ENCODE data around the gene LGALS3BP. TPM values are rescaled to one million over a fixed set of nuclear protein-coding genes. Genes with fewer than 3 reads are reported as not detected.

Gene LGALS3BP
- total and polyA plus RNA-seq, 2 of the 8 experiments (the other 6 are each of a cell fraction or from before 2014, with no cell fraction given) = 56.1 to 61.6 TPM

DNA sequence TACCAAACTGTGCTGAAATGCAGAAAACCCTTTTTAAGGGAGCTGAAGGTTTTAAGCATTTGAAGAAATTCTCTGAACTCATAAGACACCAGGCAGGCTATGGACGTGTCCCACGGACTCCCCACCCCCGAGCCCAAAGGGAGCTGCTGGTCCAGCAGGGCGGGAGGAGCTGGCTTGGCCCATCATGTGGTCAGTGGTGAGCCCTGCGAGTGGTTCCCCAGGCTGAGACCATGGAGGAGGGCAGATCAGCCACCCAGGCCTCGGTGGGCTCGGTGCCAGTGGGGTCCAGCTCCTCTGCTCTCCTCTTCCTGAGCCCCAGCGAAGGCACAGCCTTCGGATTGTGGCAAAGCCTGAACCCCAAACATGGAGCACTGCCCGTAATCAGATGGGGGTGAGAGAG lies 27.0 kb downstream of the LGALS3BP start:
- DNase-seq (ENCODE audit: low read depth in 1 of 2, low spot score in 2 of 2) (no peak), FAIRE-seq (no peak)
- Histone ChIP-seq H3K79me2 (ENCODE audit: control insufficient read depth in 1 of 2, insufficient read depth in 2 of 2, low read length in 2 of 2) (no peaks in the 10 kb centered on the region), H2BK5ac (ENCODE audit: low read depth, low read length) (no peak overlapping the region), H3K4me3 (ENCODE audit: extremely low read depth in 1 of 4, insufficient read depth in 2 of 4, low read depth in 3 of 4, low read length in 4 of 4) (no peak overlapping the region), H3K36me3 (ENCODE audit: control insufficient read depth in 2 of 4, insufficient read depth in 4 of 4, low read length in 3 of 4) (no peaks in the 10 kb centered on the region), H2AFZ (ENCODE audit: low read length) (no peak overlapping the region), H2BK120ac (replicated peaks; ENCODE audit: low read depth, low read length) (no peak overlapping the region), H3K4me2 (ENCODE audit: insufficient read depth in 1 of 2, low read depth in 2 of 2, low read length in 2 of 2) (no peak overlapping the region), H3K23me2 (ENCODE audit: low read depth, low read length) (0 out of 2 replicates have a peak, but pooled peaks cover 1% of the 10 kb centered on the region), H2BK12ac (ENCODE audit: low read depth, low read length) (no peak overlapping the region), H2AK5ac (ENCODE audit: low read depth, low read length) (no peak overlapping the region), H3K14ac (ENCODE audit: insufficient read length) (no peak overlapping the region), H3K18ac (ENCODE audit: extremely low read depth, low read length) (no peak overlapping the region), H4K20me1 (replicated peaks in 1 of 2; ENCODE audit: control insufficient read depth in 1 of 2, insufficient read depth in 2 of 2, low read length in 2 of 2) (no peaks in the 10 kb centered on the region), H3K9me3 (ENCODE audit: insufficient read depth in 2 of 2, low read depth in 1 of 2, low read length in 1 of 2) (peaks cover 10 to 15% of the 10 kb centered on the region in 2 experiments; a peak in 3 of 4 replicates), H2BK20ac (ENCODE audit: low read length) (no peak overlapping the region), H4K8ac (ENCODE audit: extremely low read depth, insufficient read depth, low read length) (no peak overlapping the region), H4K91ac (replicated peaks; ENCODE audit: insufficient read length, low read length) (no peak overlapping the region), H3K56ac (replicated peaks; ENCODE audit: insufficient read length, low read depth, low read length) (no peak overlapping the region), H3K27ac (ENCODE audit: low read depth, low read length) (no peak overlapping the region), H3K23ac (ENCODE audit: insufficient read length) (no peak overlapping the region), H3K27me3 (replicated peaks in 1 of 4; ENCODE audit: control insufficient read depth in 3 of 4, extremely low read depth in 1 of 4, insufficient read depth in 3 of 4, low read length in 3 of 4) (no peaks in the 10 kb centered on the region), H3K4ac (replicated peaks; ENCODE audit: insufficient read length, low read depth, low read length) (no peak overlapping the region), H4K5ac (ENCODE audit: insufficient read length, low read depth, low read length) (no peak overlapping the region), H3K79me1 (ENCODE audit: low read depth, low read length) (no peaks in the 10 kb centered on the region), H3K4me1 (replicated peaks in 1 of 4; ENCODE audit: control insufficient read depth in 3 of 4, insufficient read depth in 4 of 4, low read length in 3 of 4) (peaks cover 0 to 7% (median under 1%) of the 10 kb centered on the region in 4 experiments; a peak in 3 of 7 replicates), H2BK15ac (ENCODE audit: low read length) (0 out of 2 replicates have a peak overlapping the region, but pooled peaks have one; percentile 83), H3K9ac (replicated peaks in 1 of 4; ENCODE audit: extremely low read depth in 1 of 4, low read depth in 3 of 4, low read length in 3 of 4) (no peak overlapping the region)
- 94% methylated on average over 8 of the region's 10 CpGs; no CpG with 5 or more reads in 1 of the 2 experiments for WGBS, 2 experiments (ENCODE audit: extremely low coverage in 1 of 2, insufficient coverage in 1 of 2, insufficient read length in 1 of 2, insufficient replicate concordance in 2 of 2, low coverage in 1 of 2, low lambda C conversion rate in 2 of 2, missing lambda C conversion rate in 1 of 2)
- CTCF ChIA-PET (ENCODE audit: partially characterized antibody) = interaction anchor here (0.7 to 4.2 kb wide), 9 partner anchors 8 to 87 kb away, joined by 3 to 18 read pairs (median 5); no protein-coding TSS in a partner anchor
- POLR2A ChIA-PET (ENCODE audit: partially characterized antibody) = interaction anchor here (3.3 kb wide), 1 partner anchor 13 kb away, joined by 10 read pairs; no protein-coding TSS in a partner anchor
- TF ChIP-seq TBP (IDR thresholded peaks at IDR 0.05; ENCODE audit: low read depth, low read length) (no peak), BCL11A (IDR thresholded peaks at IDR 0.05; ENCODE audit: low read depth in 2 of 2, low read length in 2 of 2) (no peak), RBBP5 (IDR thresholded peaks at IDR 0.05; ENCODE audit: borderline replicate concordance, low read depth, low read length) (no peak), SAP30 (IDR thresholded peaks at IDR 0.05; ENCODE audit: insufficient read depth, insufficient replicate concordance, low read length) (no peak), PHF8 (conservative IDR thresholded peaks at IDR 0.05; ENCODE audit: low read depth, low read length) (no peak), BACH1 (IDR thresholded peaks at IDR 0.05; ENCODE audit: low read length) (no peak), EZH2 (IDR thresholded peaks at IDR 0.05; ENCODE audit: low read depth, low read length, severe bottlenecking) (no peak), BRCA1 (IDR thresholded peaks at IDR 0.05; ENCODE audit: low read depth, low read length) (no peak), CHD1 (IDR thresholded peaks at IDR 0.05; ENCODE audit: low read depth, low read length) (no peak), CBX8 (IDR thresholded peaks at IDR 0.05; ENCODE audit: borderline replicate concordance, low read depth, low read length) (no peak), SIX5 (IDR thresholded peaks at IDR 0.05; ENCODE audit: low read depth, low read length) (no peak), SIN3A (conservative IDR thresholded peaks at IDR 0.05 in 1 of 2, IDR thresholded peaks at IDR 0.05 in 1 of 2; ENCODE audit: low read depth in 1 of 2, low read length in 2 of 2) (no peak)
- TF ChIP-seq, protein P1, sequence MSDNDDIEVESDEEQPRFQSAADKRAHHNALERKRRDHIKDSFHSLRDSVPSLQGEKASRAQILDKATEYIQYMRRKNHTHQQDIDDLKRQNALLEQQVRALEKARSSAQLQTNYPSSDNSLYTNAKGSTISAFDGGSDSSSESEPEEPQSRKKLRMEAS (IDR thresholded peaks at IDR 0.05) = no peak

All from H1 (cell line).